Bronchial epithelial cell (primary cell): ENCODE data around the gene CHST5. TPM values are rescaled to one million over a fixed set of nuclear protein-coding genes. Genes with fewer than 3 reads are reported as not detected.
"Not testable (repeated sequence)": the region's sequence is repeated elsewhere in the genome, so short reads cannot be mapped to it uniquely, and the experiment has no call there.

Source experiments
- DNase-seq: peaks from one replicate; pipeline ENCODE4 v3.0.0-alpha.2; 2010; ENCODE audit warnings: low read depth
- FAIRE-seq: peaks from 2 replicates; lab custom pipeline; 2011; peaks lifted over from hg19 to GRCh38; lab: Jason Lieb, UNC
- H3K27me3 ChIP-seq: 2 replicates; pipeline ENCODE4 v1.5.1; 2011; ENCODE audit warnings: low read length; ENCODE audit not compliant: control insufficient read depth, insufficient read depth
- H3K36me3 ChIP-seq: 2 replicates; pipeline ENCODE4 v1.5.1; 2011; ENCODE audit warnings: low read length; ENCODE audit not compliant: control insufficient read depth, insufficient read depth
- H3K4me3 ChIP-seq: 2 replicates; pipeline ENCODE4 v1.5.1; 2011; ENCODE audit warnings: mild to moderate bottlenecking, low read depth, low read length, control low read depth
- CTCF ChIP-seq: IDR thresholded peaks from 2 replicates; pipeline ENCODE4 v1.5.1; 2011; ENCODE audit warnings: mild to moderate bottlenecking, moderate library complexity, low read length, control low read depth, inconsistent platforms; ENCODE audit not compliant: insufficient read depth, severe bottlenecking
- total RNA-seq: library from RNA; depleted of rRNA; stranded (reverse); fragments of >200 nt; gene quantifications from 2 replicates; pipeline ENCODE4 v1.2.1, GENCODE V29; 2014

CHST5 gene
- total RNA-seq, 1 donor from 2014 or later: not detected

DNA sequence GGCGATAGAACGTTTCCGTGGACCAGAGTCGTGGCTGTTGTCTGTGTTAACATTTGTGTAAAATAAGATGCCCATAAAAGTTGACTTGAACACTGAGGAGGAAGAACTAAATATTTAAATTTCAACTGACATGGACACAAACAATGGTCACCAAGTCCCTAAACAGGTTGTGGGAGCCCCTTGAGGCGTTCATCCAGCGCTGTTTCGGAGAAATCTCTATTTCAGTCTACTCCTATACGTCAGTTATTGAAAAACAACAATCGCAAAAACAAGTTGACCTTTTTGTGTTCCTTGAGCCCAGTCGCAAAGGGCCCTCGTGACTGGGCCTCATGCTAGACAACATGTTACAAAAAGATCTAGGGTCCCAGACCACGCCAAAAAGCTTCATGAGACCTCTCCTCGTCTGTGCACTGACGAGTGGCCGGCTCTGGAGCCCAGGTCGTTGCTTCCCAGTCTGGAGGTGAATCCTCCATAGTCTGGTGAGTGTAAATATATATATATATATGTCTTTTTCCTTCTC, 20.6 kb upstream of the CHST5 start:
- Histone ChIP-seq H3K36me3 (no peaks in the 10 kb centered on the region), H3K27me3 (no peaks in the 10 kb centered on the region), H3K4me3 (no peak overlapping the region)
- FAIRE-seq: no peak
- TF ChIP-seq CTCF: no peak
- no peak for DNase-seq

DNA sequence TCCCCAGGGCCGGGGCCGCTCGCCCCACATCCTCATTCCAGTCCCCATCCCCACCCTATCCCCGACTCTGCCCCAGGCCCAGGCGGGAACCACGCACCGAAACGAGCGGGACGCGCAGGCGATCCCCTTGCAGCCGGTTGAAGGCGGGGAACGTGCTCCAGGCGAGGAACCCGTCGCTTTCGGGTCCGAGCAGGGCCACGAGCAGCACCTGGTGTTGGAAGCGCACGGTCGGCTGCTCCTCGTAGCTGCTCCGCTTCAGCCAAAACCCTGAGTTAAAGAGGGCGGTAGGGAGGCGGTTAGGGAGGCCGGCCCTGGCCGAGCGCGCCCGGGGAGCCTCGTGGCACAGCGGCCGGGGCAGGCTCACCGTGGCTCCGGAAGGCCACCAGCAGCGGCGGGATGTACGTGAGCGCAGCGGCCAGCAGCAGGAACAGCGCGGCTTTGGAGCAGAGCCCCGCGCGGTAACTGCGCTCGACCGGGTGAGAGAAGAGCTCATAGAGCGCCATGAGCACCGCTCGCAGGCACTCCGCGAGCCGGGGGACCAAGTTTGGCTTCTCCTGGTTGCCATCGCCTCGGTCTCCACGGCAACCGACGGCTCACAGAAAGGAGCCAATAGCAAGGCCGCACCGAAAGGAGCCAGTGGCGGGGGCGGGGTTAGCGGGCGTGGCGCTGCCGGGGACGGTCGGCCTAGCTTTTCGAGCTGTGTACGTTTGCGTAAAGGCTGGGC, 20.0 kb upstream of the CHST5 start, which contains the start of gene TMEM231:
TMEM231 (minus strand) TSS at position 546 of the 724 bp plus-strand sequence; CDS start at position 503, 43 bp downstream.
- no peak for FAIRE-seq
- H3K4me3 ChIP-seq: peak within 1 kb of the TSS; percentile 75
- DNase-seq: peak; percentile 85
- no peaks in the 10 kb centered on the region for H3K36me3 ChIP-seq
- H3K27me3 ChIP-seq: no peaks in the 10 kb centered on the region
- TF ChIP-seq CTCF: no peak

DNA sequence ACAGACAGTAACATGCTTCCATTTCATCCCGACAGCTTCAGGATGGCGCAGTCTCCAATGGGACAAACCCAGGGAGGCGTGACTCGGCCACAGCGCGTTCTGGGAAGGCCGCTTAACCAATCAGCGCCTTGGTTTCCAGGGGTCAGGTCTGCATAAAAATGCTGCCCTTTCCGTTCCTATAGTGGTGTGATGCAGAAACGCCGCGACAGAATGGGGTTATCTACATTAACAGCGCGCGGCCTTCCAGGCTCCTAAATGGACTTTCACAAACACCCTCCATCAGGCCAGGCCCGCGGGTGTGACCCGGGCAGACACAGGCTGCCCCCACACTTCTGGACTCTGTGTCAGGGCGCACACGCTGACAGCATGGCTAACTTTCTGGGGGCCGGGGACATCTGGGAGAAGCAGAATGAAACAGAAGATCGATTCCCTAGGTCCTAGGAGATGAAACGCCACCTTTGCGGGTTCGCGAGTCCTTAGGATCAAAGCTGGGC, 19.4 kb upstream of the CHST5 start:
- TF ChIP-seq CTCF: no peak
- FAIRE-seq: no peak
- Histone ChIP-seq H3K4me3 (peak overlapping the region; percentile 75), H3K27me3 (no peaks in the 10 kb centered on the region), H3K36me3 (no peaks in the 10 kb centered on the region)
- peak; percentile 87 for DNase-seq

GRCh38 chr16:75552951-75553350, 17.0 kb upstream of the CHST5 start:
- Histone ChIP-seq H3K27me3 (no peaks in the 10 kb centered on the region), H3K4me3 (no peak overlapping the region), H3K36me3 (no peaks in the 10 kb centered on the region)
- TF ChIP-seq CTCF: no peak
- DNase-seq (no peak), FAIRE-seq (no peak)

DNA sequence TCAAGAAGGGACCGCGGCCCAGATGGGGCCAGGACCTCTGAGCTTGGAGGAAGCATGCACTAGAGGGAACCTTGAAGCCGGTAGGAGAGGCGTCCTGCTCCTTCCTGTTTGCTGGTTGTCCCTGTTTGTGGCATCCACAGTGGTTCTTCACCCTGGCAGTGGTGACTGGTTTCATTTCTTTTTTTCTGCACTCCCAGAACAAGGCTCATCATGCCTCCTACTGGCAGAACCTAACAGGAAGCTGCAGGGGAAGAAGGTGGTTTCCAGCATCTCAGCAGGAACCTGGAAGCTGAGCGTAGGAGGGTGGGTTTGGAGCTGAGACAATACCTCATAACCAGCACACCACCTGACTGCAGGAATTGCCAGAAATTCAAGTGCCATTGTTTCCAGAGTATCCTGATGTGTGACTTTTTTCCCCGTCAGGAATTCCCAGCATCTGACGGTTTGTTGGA, 14.3 kb upstream of the CHST5 start:
- H3K27me3 ChIP-seq: no peaks in the 10 kb centered on the region
- peak; percentile 84 for DNase-seq

GRCh38 chr16:75548456-75548855, 12.5 kb upstream of the CHST5 start:
- H3K36me3 ChIP-seq, FAIRE-seq, DNase-seq: not testable (repeated sequence)

More for the DNA sequence above, 14.3 kb upstream of the CHST5 start:
- H3K4me3 ChIP-seq: peak overlapping the region; percentile 16
- FAIRE-seq: no peak
- peak; percentile 78 for TF ChIP-seq CTCF
- H3K36me3 ChIP-seq: no peaks in the 10 kb centered on the region

More at GRCh38 chr16:75548456-75548855, 12.5 kb upstream of the CHST5 start:
- not testable (repeated sequence) for H3K4me3 ChIP-seq, H3K27me3 ChIP-seq
